LNCaP clone FGC (cell line): Measurements from ENCODE around the gene ROM1.

Experiments
- DNase-seq: peaks from one replicate; pipeline ENCODE4 v3.0.0-alpha.2; 2011; ENCODE audit warnings: low read depth
- H3K4me3 ChIP-seq: 2 replicates; pipeline ENCODE4 v1.5.1; 2011; ENCODE audit warnings: mild to moderate bottlenecking, low read depth, low read length, control low read depth
- TF ChIP-seq, protein P1 (sequence below): IDR thresholded peaks from 2 replicates; pipeline ENCODE4 v1.5.1; 2012; ENCODE audit warnings: mild to moderate bottlenecking; ENCODE audit not compliant: control insufficient read depth, insufficient read depth; ENCODE audit errors: extremely low read depth

Gene ROM1

GRCh38 chr11:62621567-62622470 lies 8.8 kb downstream of the ROM1 start, which contains the start of gene B3GAT3:
Gene B3GAT3 (minus strand): TSS chr11:62621986. CDS start chr11:62621947, 39 bp downstream.
- H3K4me3 ChIP-seq = peak within 1 kb of the TSS; percentile 74
- peak; percentile 99 for DNase-seq
- TF ChIP-seq, protein P1, sequence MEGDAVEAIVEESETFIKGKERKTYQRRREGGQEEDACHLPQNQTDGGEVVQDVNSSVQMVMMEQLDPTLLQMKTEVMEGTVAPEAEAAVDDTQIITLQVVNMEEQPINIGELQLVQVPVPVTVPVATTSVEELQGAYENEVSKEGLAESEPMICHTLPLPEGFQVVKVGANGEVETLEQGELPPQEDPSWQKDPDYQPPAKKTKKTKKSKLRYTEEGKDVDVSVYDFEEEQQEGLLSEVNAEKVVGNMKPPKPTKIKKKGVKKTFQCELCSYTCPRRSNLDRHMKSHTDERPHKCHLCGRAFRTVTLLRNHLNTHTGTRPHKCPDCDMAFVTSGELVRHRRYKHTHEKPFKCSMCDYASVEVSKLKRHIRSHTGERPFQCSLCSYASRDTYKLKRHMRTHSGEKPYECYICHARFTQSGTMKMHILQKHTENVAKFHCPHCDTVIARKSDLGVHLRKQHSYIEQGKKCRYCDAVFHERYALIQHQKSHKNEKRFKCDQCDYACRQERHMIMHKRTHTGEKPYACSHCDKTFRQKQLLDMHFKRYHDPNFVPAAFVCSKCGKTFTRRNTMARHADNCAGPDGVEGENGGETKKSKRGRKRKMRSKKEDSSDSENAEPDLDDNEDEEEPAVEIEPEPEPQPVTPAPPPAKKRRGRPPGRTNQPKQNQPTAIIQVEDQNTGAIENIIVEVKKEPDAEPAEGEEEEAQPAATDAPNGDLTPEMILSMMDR = no peak

DNA sequence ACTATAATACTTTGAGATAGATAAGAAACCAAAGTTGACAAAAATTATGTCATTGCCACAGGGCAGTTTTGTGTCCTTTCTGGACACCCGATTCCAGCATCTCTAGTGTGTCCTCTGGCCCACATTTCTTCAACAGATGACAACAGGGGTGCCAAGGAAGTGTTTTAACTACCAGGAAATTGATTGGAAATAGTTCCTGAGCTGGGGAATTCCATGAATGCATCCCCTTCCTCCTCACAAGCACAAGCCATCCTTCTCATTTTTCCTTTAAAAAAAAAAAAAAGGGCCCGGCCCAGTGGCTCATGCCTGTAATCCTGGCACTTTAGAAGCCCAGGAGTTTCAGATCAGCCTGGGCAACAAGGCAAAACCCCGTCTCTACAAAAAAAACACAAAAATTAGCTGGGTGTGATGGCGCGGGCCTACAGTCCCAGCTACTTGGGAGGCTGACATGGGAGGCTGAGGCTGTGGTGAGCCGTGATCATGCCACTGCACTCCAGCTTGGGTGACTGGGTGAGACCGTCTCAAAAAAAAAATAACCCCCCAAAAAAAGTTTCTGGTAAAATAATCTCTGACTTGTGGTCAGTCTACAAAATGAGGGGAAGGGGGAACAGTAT lies 9.5 kb downstream of the ROM1 start:
- TF ChIP-seq, protein P1 = no peak
- no peak for DNase-seq
- peak overlapping the region; percentile 74 for H3K4me3 ChIP-seq

DNA sequence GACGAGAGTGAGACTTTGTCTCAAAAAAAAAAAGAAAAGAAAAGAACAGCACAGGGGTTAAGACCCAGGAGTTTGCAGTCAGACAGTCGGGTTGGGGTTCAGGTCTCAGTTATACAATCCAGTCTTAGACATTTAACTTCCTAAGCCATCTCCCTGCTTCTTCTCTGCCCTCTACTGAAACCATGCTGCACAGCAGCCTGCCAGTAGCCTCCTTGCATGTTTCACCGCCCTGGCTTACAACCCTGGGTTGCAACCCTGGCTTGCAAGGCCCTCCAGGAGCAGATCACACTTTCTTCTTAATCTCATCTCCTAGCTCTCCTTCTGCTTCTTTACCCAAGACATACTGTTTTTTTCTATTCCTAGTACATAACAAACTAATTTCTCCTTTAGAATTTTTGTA lies 14.7 kb downstream of the ROM1 start:
- H3K4me3 ChIP-seq = no peak overlapping the region
- TF ChIP-seq, protein P1 = no peak
- DNase-seq = no peak

DNA sequence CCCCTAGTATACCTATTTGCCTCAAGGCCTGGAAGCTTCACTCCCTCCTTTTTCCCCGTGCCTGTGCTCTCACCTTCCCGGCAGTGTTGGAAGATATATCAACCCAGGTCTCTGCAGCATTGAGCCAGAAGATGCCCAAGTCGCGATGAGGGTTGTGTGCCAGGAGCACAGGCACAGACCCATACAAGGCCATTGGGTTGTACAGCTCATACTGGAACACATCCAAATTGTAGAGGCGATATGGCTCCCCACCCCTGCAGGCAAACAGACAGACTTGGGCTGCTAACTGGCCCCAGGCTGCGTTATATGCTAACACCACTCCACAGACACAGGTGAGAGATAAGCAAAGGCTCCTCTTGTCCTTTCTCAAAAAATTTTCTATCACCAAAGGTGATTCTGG lies 19.4 kb downstream of the ROM1 start:
- DNase-seq = no peak
- TF ChIP-seq, protein P1 = no peak
- no peak overlapping the region for H3K4me3 ChIP-seq

- no peak for DNase-seq
- no peak overlapping the region for H3K4me3 ChIP-seq
- TF ChIP-seq, protein P1 = no peak
Observed at GRCh38 chr11:62644220-62644619, 31.2 kb downstream of the ROM1 start.

GRCh38 chr11:62645671-62645945 lies 32.6 kb downstream of the ROM1 start:
- H3K4me3 ChIP-seq = peak overlapping the region; percentile 99
- DNase-seq = no peak
- TF ChIP-seq, protein P1 = no peak
